ENCODE measurements around the gene SLC39A11.

DNA sequence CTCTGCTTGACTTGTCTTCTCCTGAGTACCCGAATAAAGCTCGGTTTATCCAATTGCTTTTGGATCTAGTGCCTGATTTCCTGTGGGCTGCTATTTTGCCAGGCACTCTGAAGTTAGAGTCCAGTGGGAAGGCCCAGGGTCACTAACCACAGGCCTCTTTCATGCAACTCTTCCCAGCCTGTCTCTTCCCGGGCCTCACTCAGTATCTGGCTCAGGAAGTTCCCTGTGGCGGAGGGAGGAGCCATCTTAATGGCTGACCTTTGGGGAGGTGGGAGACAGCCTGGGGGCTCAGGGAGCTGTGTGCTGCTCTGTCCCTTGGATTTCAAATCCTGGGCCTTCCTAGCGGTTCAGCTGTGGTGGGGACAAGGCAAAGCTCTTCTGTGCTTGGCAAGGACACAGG, 328.5 kb downstream of the SLC39A11 start:
- TF ChIP-seq, protein P1, sequence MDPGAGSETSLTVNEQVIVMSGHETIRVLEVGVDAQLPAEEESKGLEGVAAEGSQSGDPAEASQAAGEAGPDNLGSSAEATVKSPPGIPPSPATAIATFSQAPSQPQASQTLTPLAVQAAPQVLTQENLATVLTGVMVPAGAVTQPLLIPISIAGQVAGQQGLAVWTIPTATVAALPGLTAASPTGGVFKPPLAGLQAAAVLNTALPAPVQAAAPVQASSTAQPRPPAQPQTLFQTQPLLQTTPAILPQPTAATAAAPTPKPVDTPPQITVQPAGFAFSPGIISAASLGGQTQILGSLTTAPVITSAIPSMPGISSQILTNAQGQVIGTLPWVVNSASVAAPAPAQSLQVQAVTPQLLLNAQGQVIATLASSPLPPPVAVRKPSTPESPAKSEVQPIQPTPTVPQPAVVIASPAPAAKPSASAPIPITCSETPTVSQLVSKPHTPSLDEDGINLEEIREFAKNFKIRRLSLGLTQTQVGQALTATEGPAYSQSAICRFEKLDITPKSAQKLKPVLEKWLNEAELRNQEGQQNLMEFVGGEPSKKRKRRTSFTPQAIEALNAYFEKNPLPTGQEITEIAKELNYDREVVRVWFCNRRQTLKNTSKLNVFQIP (CRISPR knock-in tag; IDR thresholded peaks at IDR 0.05; ENCODE audit: borderline replicate concordance, low read depth), result no peak
- TF ChIP-seq ZC3H10 (CRISPR knock-in tag; IDR thresholded peaks at IDR 0.05) (no peak), ARNTL (CRISPR knock-in tag; IDR thresholded peaks at IDR 0.05; ENCODE audit: borderline replicate concordance, low read depth) (no peak)
- TF ChIP-seq, protein P2, sequence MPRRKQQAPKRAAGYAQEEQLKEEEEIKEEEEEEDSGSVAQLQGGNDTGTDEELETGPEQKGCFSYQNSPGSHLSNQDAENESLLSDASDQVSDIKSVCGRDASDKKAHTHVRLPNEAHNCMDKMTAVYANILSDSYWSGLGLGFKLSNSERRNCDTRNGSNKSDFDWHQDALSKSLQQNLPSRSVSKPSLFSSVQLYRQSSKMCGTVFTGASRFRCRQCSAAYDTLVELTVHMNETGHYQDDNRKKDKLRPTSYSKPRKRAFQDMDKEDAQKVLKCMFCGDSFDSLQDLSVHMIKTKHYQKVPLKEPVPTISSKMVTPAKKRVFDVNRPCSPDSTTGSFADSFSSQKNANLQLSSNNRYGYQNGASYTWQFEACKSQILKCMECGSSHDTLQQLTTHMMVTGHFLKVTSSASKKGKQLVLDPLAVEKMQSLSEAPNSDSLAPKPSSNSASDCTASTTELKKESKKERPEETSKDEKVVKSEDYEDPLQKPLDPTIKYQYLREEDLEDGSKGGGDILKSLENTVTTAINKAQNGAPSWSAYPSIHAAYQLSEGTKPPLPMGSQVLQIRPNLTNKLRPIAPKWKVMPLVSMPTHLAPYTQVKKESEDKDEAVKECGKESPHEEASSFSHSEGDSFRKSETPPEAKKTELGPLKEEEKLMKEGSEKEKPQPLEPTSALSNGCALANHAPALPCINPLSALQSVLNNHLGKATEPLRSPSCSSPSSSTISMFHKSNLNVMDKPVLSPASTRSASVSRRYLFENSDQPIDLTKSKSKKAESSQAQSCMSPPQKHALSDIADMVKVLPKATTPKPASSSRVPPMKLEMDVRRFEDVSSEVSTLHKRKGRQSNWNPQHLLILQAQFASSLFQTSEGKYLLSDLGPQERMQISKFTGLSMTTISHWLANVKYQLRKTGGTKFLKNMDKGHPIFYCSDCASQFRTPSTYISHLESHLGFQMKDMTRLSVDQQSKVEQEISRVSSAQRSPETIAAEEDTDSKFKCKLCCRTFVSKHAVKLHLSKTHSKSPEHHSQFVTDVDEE (CRISPR knock-in tag; IDR thresholded peaks at IDR 0.05), result no peak

All from SK-N-SH treated with all-trans-retinoic acid at 6 μM for 48 hours (cell line).